GM19328 (cell line): ENCODE data around the gene RELA.

ENCODE experiments used
- ATAC-seq: cut with Tn5 transposase; IDR thresholded peaks from one replicate; pipeline ENCODE4 v1.9.1; 2021; ENCODE audit warnings: mild to moderate bottlenecking, moderate library complexity; ENCODE audit not compliant: unreplicated experiment

Gene RELA

GRCh38 chr11:65615229-65615949 is 47.3 kb downstream of the RELA start, which contains the start of gene PCNX3:
PCNX3 (plus strand) TSS chr11:65615776; CDS start chr11:65616312, 536 bp downstream.
- ATAC-seq, result peak; percentile 81

- no peak for ATAC-seq
Measured at GRCh38 chr11:65613091-65613928, 49.4 kb downstream of the RELA start.

GRCh38 chr11:65612691-65613090 is 50.0 kb downstream of the RELA start:
- no peak for ATAC-seq

GRCh38 chr11:65611758-65612603 is 50.7 kb downstream of the RELA start:
- ATAC-seq, result no peak

GRCh38 chr11:65611028-65611757 is 51.5 kb downstream of the RELA start:
- ATAC-seq, result no peak

- ATAC-seq, result no peak
Measured at GRCh38 chr11:65610404-65610803, 52.3 kb downstream of the RELA start.

GRCh38 chr11:65609665-65610064 is 53.1 kb downstream of the RELA start:
- no peak for ATAC-seq

- no peak for ATAC-seq
Measured at GRCh38 chr11:65609229-65609628, 53.5 kb downstream of the RELA start.

GRCh38 chr11:65607614-65608426 is 54.9 kb downstream of the RELA start:
- ATAC-seq, result no peak

GRCh38 chr11:65606876-65607613 is 55.7 kb downstream of the RELA start:
- no peak for ATAC-seq

GRCh38 chr11:65604258-65604657 is 58.5 kb downstream of the RELA start:
- no peak for ATAC-seq
